ENCODE measurements around the gene AP1B1.
A peak's percentile ranks its signal among the peaks of the same experiment; 100 is the strongest.
"Not testable (repeated sequence)": the region's sequence is repeated elsewhere in the genome, so short reads cannot be mapped to it uniquely, and the experiment has no call there.

AP1B1 gene

DNA sequence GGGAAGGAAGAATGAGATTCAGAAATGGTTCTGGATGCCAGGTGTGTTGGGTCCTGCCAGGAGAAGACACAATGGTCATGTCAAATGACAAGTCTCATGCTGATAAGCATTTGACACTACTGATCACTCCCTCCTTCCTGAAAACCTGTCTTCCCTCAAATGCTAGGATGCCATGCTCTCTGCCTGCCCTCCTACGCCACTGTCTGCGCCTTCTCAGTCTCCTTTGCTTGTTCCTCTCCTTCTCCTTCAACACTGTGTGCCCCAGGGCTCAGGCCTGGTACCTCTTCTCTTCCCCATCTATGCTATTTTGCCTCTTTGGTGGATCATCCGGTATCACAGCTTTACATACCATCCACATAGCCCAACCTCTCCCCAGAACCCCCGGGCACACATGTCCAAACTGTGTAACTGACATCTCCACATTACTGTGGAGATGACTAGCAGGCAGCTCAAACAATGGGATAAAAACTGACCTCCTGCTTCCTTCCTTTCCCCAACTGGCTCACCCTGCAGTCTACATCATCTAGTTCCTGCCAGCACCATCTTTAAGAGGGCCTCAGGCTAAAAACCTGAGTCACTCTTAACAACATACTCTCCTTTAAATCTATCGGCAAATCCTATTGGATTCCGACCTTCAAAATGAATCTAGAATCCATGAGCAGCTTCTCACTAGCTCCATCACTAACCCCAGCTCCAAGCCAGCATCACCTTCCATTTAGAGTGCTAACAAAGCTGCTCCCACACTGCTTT is 8.2 kb downstream of the AP1B1 start:
- Mint-ChIP-seq H3K9me3 (no peaks in the 10 kb centered on the region), H3K4me1 (ENCODE audit: low read depth) (peaks cover 21% of the 10 kb centered on the region), H3K27me3 (ENCODE audit: low read depth) (no peaks in the 10 kb centered on the region), H3K36me3 (ENCODE audit: low read depth) (peaks cover 30% of the 10 kb centered on the region), H3K27ac (peak overlapping the region; percentile 14), H3K4me3 (no peak overlapping the region)
- DNase-seq (ENCODE audit: low spot score): no peak

DNA sequence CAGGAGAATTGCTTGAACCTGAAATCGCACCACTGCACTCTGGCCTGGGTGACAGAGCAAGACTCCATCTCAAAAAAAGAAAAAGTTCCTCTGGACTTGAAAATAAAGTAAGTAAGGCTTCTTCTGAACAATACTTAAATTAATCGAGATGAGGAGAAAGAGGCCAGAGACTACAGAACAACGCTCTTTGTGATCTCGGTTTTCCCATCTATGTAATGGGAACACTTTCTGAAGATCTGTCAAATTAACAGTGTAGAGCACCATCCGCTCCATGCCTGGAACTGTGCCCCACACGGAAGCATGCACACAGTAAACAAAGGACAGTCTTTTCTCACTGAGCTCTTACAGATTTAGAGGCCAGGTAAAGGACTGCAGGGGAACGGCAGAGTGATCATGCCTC is 9.1 kb downstream of the AP1B1 start:
- DNase-seq (ENCODE audit: low spot score): no peak
- Mint-ChIP-seq H3K27ac (no peak overlapping the region), H3K4me3 (no peak overlapping the region), H3K4me1 (ENCODE audit: low read depth) (peaks cover 21% of the 10 kb centered on the region), H3K9me3 (no peaks in the 10 kb centered on the region), H3K27me3 (ENCODE audit: low read depth) (no peaks in the 10 kb centered on the region), H3K36me3 (ENCODE audit: low read depth) (peaks cover 32% of the 10 kb centered on the region)

GRCh38 chr22:29377979-29378378 is 10.4 kb downstream of the AP1B1 start:
- peaks cover 35% of the 10 kb centered on the region for H3K36me3 Mint-ChIP-seq (ENCODE audit: low read depth)
- no peaks in the 10 kb centered on the region for H3K9me3 Mint-ChIP-seq

DNA sequence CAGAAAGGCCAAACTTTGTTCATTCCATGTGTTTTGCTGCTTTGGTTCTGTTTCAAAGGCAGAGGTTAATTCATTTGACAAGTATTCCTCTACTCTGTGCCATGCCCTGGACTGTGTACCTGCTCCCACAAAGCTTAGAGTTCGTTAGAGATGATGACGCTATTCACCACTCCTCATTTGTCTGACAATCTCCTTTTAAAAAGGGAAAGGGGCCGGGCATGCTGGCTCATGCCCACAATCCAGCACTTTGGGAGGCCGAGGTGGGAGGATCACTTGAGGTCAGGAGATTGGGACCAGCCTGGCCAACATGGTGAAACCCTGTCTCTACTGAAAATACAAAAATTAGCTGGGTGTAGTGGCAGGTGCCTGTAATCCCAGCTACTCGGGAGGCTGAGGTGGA is 11.7 kb downstream of the AP1B1 start:
- DNase-seq (ENCODE audit: low spot score); H3K27ac Mint-ChIP-seq; H3K9me3 Mint-ChIP-seq; H3K4me3 Mint-ChIP-seq; H3K27me3 Mint-ChIP-seq (ENCODE audit: low read depth): not testable (repeated sequence)
- Mint-ChIP-seq H3K36me3 (ENCODE audit: low read depth) (peaks cover 35% of the 10 kb centered on the region), H3K4me1 (ENCODE audit: low read depth) (peaks cover 17% of the 10 kb centered on the region)

More at GRCh38 chr22:29377979-29378378, 10.4 kb downstream of the AP1B1 start:
- no peak overlapping the region for H3K27ac Mint-ChIP-seq
- H3K4me3 Mint-ChIP-seq: no peak overlapping the region
- H3K27me3 Mint-ChIP-seq (ENCODE audit: low read depth): no peaks in the 10 kb centered on the region
- DNase-seq (ENCODE audit: low spot score): no peak
- H3K4me1 Mint-ChIP-seq (ENCODE audit: low read depth): peaks cover 20% of the 10 kb centered on the region

DNA sequence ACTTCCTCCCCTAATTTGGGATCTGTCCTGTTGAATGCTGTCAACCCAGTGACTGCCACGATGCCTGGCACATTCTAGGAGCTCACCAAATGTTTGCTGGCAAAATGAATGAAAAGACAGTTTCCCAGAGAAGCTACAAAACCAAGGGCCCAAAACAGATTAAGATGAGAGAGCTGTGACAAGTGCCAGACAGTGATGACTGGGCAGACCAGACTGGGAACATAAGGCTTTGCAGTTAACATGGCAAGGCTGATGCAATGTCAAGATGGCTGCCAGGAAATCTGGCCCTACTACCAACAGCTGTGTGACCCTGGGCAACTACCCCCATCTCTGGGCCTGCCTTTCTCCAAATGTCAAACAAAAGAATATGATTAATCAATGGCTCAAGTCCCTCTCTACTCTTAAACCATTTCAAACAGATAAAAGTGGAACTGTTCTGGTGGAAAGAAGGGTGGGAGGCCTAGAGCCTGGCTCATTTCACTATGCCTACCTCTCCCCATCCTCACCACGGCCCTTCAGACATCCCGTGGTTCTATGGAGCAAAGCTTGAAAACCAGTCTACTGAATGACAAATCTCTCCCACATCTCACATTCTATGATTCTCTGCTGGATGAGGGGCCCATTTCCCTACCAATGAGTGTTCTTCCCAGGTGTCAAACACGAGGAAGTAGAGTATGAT is 12.8 kb downstream of the AP1B1 start:
- peaks cover 31% of the 10 kb centered on the region for H3K36me3 Mint-ChIP-seq (ENCODE audit: low read depth)
- H3K4me1 Mint-ChIP-seq (ENCODE audit: low read depth): peaks cover 13% of the 10 kb centered on the region
- DNase-seq (ENCODE audit: low spot score): no peak
- H3K27me3 Mint-ChIP-seq (ENCODE audit: low read depth): no peaks in the 10 kb centered on the region
- no peak overlapping the region for H3K4me3 Mint-ChIP-seq
- H3K27ac Mint-ChIP-seq: no peak overlapping the region
- H3K9me3 Mint-ChIP-seq: no peaks in the 10 kb centered on the region

DNA sequence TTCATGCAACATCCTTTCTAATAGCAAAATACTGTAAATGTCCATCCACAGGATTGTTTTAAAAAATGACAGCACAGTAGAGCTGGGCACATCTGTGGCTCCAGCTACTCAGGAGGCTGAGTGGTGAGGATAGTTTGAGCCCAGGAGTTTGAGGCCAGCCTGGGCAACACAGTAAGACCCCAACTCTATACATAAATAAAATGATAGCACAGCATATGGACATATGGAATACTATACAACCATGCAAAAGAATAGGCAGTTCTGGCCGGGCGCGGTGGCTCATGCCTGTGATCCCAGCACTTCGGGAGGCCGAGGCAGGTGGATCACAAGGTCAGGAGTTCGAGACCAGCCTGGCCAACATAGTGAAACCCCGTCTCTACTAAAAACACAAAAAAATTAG is 13.6 kb downstream of the AP1B1 start:
- H3K27ac Mint-ChIP-seq; H3K27me3 Mint-ChIP-seq (ENCODE audit: low read depth); DNase-seq (ENCODE audit: low spot score); H3K4me3 Mint-ChIP-seq; H3K9me3 Mint-ChIP-seq: not testable (repeated sequence)
- Mint-ChIP-seq H3K4me1 (ENCODE audit: low read depth) (peaks cover 13% of the 10 kb centered on the region), H3K36me3 (ENCODE audit: low read depth) (peaks cover 28% of the 10 kb centered on the region)

DNA sequence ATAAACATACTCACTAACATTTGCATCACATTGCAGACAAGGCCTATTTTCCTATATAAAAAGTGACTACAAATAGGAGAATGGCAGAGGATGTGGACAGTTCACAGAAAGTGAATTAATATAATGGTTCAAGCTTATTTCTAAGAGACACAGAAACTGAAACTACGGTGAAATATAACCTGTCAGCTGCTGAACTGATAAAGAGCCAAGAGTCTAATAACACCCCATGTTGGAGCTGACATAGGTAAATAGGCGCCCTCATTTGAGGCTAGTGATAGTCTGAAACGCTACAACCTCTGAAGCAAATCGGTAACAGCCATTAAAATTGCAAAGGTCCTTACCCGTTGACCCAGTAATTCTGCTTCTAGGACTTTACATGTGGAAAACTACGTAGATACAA is 14.0 kb downstream of the AP1B1 start:
- Mint-ChIP-seq H3K4me3 (no peak overlapping the region), H3K4me1 (ENCODE audit: low read depth) (peaks cover 13% of the 10 kb centered on the region), H3K27ac (no peak overlapping the region), H3K36me3 (ENCODE audit: low read depth) (peaks cover 28% of the 10 kb centered on the region), H3K9me3 (no peaks in the 10 kb centered on the region), H3K27me3 (ENCODE audit: low read depth) (no peaks in the 10 kb centered on the region)
- no peak for DNase-seq (ENCODE audit: low spot score)

- Mint-ChIP-seq H3K36me3 (ENCODE audit: low read depth) (peaks cover 28% of the 10 kb centered on the region), H3K9me3 (no peaks in the 10 kb centered on the region), H3K27me3 (ENCODE audit: low read depth) (no peaks in the 10 kb centered on the region), H3K4me3 (no peak overlapping the region), H3K27ac (no peak overlapping the region), H3K4me1 (ENCODE audit: low read depth) (peaks cover 12% of the 10 kb centered on the region)
- no peak for DNase-seq (ENCODE audit: low spot score)
Observed at GRCh38 chr22:29370537-29370936, 17.8 kb downstream of the AP1B1 start.

DNA sequence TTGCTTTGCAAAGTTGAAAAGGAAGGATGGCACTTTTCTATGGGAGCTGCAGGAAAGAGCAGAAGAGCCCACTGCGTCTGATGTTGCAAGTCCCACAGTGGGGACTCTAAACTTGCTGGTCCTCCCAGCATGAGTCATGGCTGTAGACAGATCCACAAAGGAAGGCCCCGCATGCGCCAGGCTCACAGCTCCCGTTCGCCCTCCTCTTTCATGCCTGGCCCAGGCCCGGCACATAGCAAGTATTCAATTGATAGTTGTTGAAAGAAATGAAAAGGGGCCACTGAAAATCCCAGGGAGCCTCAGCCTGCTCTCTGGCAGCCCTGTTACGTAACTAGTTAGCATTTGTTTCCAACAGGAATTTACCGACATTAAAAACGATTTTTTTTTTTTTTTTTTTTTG is 18.9 kb downstream of the AP1B1 start:
- Mint-ChIP-seq H3K36me3 (ENCODE audit: low read depth) (peaks cover 23% of the 10 kb centered on the region), H3K4me3 (no peak overlapping the region), H3K4me1 (ENCODE audit: low read depth) (peaks cover 12% of the 10 kb centered on the region), H3K9me3 (no peaks in the 10 kb centered on the region), H3K27ac (no peak overlapping the region), H3K27me3 (ENCODE audit: low read depth) (no peaks in the 10 kb centered on the region)
- DNase-seq (ENCODE audit: low spot score): no peak

DNA sequence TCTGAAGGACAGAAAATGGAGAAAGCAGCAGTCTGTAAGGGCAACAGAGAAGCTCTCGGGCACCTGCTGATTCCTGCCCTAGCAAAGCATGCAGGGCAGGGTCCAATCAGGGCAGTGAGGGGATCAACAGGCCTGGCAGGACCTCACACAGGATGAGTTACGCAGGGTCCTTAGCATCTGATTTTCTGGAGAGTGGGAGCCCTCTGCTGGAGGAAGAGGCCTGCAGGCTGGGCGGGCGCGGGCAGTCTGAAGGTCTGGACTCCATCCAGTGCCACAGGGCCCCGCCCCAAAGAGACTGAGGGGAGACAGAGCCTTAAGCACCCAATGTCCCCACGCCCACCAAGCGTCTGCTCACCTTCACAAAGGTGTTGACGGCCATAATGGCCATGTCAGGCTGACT is 28.9 kb downstream of the AP1B1 start:
- DNase-seq (ENCODE audit: low spot score): no peak
- H3K4me1 Mint-ChIP-seq (ENCODE audit: low read depth): no peaks in the 10 kb centered on the region
- H3K9me3 Mint-ChIP-seq: no peaks in the 10 kb centered on the region
- H3K36me3 Mint-ChIP-seq (ENCODE audit: low read depth): peaks cover 39% of the 10 kb centered on the region
- no peak overlapping the region for H3K27ac Mint-ChIP-seq
- no peak overlapping the region for H3K4me3 Mint-ChIP-seq
- H3K27me3 Mint-ChIP-seq (ENCODE audit: low read depth): no peaks in the 10 kb centered on the region

DNA sequence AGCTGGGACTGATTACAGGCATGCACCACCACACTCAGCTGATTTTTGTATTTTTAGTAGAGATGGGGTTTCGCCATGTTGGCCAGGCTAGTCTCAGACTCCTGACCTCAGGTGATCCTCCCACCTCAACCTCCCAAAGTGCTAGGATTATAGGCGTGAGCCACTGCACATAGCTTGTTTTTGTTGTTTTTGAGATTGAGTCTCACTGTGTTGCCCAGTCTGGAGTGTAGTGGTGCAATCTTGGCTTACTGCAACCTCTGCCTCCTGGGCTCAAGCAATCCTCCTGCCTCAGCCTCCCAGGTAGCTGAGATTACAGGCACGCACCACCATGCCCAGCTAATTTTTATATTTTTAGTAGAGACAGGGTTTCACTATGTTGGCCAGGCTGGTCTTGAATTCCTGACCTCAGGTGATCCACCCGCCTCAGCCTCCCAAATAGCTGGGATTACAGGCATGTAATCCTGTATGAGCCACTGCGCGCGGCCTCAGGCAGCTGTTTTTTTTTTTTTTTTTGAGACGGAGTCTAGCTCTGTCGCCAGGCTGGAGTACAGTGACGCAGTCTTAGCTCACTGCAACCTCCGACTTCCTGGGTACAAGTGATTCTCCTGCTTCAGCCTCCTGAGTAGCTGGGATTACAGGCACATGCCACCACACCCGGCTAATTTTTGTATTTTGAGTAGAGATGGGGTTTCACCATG is 31.0 kb downstream of the AP1B1 start:
- H3K4me1 Mint-ChIP-seq (ENCODE audit: low read depth); H3K4me3 Mint-ChIP-seq; H3K27ac Mint-ChIP-seq; H3K9me3 Mint-ChIP-seq; DNase-seq (ENCODE audit: low spot score); H3K27me3 Mint-ChIP-seq (ENCODE audit: low read depth): not testable (repeated sequence)
- H3K36me3 Mint-ChIP-seq (ENCODE audit: low read depth): peaks cover 41% of the 10 kb centered on the region

DNA sequence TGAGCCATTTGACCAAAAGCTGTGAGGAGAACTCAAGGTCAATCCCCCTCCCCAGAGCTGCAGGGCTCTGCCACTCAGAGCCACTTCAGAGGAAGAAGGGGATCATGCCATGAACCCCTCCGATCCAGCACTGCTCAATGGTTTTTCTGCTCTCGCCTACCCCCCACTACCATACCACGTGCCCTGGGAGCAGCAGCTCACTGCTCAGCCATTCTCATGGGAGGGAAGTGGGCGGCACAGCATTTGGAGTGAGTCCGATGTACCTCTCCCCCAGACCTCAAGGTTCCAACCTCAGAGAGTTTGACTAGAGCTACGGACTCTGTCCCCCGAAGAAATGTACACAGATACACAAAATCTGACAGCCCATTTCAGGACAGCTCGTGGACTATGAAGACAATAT is 34.5 kb downstream of the AP1B1 start:
- DNase-seq (ENCODE audit: low spot score): no peak
- Mint-ChIP-seq H3K27ac (no peak overlapping the region), H3K4me3 (no peak overlapping the region), H3K27me3 (ENCODE audit: low read depth) (no peaks in the 10 kb centered on the region), H3K4me1 (ENCODE audit: low read depth) (no peaks in the 10 kb centered on the region), H3K9me3 (no peaks in the 10 kb centered on the region), H3K36me3 (ENCODE audit: low read depth) (peaks cover 35% of the 10 kb centered on the region)

DNA sequence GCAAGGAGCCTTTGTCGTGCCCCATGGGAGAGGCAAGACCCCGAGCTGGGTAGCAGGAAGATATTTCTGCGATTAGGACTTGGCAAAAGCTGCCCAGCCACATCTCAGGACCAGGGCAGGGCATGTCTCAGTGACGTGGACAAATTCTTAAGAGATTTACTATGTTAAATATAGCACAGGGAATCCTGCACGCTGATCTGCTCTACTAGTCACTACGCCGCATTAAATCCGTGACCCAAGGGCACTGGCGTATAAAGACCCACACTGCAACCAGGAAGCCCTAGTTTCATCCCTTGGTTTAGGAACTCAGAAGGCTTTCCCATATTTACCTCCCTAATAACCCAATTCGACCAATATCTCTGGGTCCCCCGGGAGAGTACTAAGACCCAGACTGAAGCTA is 35.1 kb downstream of the AP1B1 start:
- peaks cover 32% of the 10 kb centered on the region for H3K36me3 Mint-ChIP-seq (ENCODE audit: low read depth)
- no peak for DNase-seq (ENCODE audit: low spot score)
- no peak overlapping the region for H3K27ac Mint-ChIP-seq
- no peaks in the 10 kb centered on the region for H3K9me3 Mint-ChIP-seq
- H3K4me3 Mint-ChIP-seq: no peak overlapping the region
- no peaks in the 10 kb centered on the region for H3K4me1 Mint-ChIP-seq (ENCODE audit: low read depth)
- no peaks in the 10 kb centered on the region for H3K27me3 Mint-ChIP-seq (ENCODE audit: low read depth)

GRCh38 chr22:29352778-29353177 is 35.6 kb downstream of the AP1B1 start:
- no peak overlapping the region for H3K27ac Mint-ChIP-seq
- peaks cover 28% of the 10 kb centered on the region for H3K36me3 Mint-ChIP-seq (ENCODE audit: low read depth)
- H3K4me1 Mint-ChIP-seq (ENCODE audit: low read depth): no peaks in the 10 kb centered on the region
- no peaks in the 10 kb centered on the region for H3K9me3 Mint-ChIP-seq
- H3K4me3 Mint-ChIP-seq: no peak overlapping the region
- no peaks in the 10 kb centered on the region for H3K27me3 Mint-ChIP-seq (ENCODE audit: low read depth)
- DNase-seq (ENCODE audit: low spot score): no peak

All from T-helper 2 cell treated with Interferon-gamma antibody and Interleukin-4, amounts not matched to agents 5 μg/mL and 100 μg/mL, for 36 hours (primary cell).